Measurements from ENCODE around the gene OSBPL9.

The OSBPL9 gene, protein sequence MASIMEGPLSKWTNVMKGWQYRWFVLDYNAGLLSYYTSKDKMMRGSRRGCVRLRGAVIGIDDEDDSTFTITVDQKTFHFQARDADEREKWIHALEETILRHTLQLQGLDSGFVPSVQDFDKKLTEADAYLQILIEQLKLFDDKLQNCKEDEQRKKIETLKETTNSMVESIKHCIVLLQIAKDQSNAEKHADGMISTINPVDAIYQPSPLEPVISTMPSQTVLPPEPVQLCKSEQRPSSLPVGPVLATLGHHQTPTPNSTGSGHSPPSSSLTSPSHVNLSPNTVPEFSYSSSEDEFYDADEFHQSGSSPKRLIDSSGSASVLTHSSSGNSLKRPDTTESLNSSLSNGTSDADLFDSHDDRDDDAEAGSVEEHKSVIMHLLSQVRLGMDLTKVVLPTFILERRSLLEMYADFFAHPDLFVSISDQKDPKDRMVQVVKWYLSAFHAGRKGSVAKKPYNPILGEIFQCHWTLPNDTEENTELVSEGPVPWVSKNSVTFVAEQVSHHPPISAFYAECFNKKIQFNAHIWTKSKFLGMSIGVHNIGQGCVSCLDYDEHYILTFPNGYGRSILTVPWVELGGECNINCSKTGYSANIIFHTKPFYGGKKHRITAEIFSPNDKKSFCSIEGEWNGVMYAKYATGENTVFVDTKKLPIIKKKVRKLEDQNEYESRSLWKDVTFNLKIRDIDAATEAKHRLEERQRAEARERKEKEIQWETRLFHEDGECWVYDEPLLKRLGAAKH

DNA sequence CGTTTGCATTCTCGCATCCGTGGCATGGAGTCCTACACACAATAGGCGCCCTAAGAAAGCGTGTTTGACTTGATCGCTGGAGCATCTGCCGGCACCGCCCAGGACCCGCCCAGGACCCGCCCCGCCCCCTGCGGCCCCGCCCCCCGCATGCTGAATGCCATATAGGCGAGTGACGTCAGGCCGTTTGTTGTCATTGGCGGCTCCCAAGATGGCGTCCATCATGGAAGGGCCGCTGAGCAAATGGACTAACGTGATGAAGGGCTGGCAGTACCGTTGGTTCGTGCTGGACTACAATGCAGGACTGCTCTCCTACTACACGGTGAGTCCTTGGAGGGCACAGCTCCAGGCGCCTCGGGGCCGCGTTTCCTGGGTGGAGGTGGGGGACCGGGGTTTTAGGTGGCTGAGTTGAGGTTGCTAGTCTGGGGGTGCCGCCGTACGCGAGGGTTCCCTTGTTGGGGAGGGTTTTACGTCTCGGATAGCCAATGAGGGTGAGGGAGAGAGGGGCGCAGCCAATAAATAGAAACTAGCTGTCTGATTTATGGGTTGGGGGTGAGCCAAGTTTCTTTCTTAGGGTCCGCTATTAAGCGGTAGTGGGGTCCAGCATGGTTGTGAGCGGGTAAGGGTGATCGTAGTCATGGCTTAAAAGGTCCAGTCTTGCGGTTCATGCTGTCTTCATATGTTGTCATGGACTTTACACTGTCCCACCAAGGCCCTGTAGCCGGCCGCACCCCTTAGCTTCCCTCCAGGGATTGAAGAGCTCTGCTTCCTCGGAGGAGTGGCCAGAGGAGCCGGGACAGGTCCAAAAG is at the start of gene OSBPL9:
Gene OSBPL9, plus strand, starts transcription at position 190 of the 806 bp plus-strand sequence. Its CDS starts 19 bp downstream, at position 209.
- DNase-seq (ENCODE audit: low spot score): peak; percentile 96

DNA sequence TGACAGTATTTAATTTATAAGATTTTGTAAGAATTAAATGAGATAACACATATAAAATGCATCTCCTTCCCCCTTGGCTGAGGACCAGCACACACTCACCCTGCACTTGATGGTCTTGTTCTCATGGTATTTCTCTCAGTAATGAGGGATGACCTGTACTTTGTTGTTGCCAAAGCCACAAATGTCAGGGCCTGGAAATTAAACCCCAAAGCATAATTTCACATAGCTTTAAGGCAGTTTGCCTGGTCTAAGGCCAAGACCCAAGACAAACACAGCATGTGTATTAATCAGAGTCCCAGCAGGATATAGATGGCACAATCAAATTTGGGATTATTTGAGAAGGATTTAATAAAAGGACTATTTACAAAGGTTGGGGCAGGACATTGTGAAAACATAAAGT is 49.2 kb upstream of the OSBPL9 start:
- DNase-seq (ENCODE audit: low spot score): peak; percentile 75

DNA sequence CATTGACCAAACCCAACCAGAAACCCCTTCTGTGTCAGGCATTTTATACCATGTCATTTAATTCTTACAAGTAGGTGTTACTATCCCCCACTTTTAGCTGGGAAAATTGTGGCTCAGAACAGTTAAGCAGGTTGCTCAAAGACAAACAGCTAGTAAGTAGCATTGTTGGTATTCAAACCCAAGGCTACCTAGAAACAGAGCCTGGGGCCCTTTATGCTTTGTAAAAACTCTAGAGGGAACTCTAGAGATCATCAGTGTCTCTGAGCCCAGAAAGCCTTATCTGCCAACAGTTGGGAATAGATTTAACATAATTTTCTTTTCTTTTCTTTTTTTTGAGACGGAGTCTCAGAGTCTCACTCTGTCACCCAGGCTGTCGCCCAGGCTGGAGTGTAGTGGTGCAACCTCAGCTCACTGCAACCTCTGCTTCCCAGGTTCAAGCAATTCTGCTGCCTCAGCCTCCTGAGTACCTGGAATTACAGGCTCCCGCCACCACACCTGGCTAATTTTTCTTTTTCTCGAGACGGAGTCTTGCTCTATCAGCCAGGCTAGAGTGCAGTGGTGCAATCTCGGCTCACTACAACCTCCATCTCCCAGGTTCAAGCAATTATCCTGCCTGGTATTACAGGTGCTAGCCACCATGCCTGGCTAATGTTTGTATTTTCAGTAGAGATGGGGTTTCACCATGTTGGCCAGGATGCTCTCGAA is 48.5 kb upstream of the OSBPL9 start:
- DNase-seq (ENCODE audit: low spot score): no peak

DNA sequence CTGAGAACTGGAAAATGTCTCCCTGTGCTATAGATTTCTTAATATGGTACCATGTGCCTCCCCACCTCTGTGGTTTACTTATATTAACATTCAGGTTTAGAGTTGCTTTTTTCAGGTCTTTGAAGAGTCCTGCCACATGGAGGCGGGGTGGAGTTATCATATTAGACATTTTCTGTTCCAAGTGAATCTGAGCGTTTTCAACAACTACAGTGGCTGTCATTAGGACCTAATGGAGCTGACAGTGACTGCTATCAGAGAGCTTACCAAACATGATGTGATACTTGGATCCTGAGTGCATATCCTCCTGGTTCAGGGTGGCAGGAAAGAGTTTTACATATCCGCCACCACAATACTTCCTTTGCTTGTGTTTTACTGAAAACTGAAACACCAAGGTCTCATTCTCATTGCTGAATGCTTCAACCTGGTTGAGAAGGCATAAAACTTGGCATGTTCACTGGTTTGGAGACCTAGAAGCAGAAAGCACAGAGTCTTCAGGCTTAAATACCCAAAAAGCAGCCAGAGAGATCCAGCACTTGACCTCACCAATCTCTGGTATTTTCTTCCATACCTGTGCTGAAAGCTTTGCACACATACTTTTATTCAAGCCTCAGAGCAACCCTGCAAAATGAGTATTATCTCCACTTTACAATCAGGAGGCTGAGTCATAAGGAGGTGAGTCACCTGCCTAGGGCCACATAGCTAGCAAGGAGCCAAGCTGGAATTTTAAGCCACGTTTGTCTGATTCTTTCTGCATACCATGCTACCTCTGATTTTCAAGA is 47.4 kb upstream of the OSBPL9 start:
- DNase-seq (ENCODE audit: low spot score): peak; percentile 48

DNA sequence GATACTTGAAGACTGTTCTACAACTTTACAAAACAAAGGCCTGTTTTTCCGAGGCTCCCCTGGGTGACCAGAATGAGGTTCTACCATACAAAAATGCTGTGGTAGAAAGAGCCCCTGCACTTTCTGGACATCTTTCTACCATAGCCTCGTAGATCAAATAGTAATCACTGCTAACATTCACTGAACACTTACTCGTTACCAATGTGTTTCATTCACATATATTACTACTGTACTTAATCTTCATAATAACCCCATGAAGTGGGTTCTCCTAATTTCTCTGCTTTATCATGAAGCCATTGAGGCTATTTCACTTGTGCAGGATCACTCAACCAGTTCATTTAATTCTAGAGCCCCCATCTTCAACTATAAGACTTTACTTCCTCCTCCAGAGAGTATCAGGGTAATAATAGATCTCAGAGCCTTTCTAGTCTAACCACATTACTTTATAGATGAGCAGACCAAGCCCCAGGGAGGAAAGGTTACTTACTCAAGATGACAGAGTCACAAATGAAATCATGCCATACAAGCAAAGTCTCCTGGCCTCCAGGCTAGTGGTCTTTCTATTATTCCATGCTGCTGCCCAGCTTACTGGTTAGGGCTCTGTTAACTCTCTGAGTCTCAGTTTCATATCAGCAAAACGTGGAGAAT is 46.7 kb upstream of the OSBPL9 start:
- DNase-seq (ENCODE audit: low spot score): no peak

DNA sequence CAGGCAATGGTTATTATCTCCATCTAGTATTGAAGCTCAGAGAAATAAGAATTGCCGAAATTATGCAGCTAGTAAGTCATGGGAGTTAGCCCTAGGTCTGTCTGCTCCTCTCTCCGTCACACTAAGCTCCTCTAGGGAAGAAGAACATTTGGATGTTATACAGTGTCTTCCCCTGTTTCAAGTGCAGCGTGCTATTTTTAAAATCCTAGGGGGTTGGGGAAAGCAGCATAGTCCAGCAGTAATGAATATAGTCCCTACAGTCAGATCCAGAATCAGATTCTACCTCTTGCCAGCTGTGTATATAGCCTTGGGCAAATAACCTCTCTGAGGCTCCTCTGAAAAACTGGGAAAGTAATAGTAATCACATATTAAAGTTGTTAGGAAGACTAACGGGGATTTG is 44.5 kb upstream of the OSBPL9 start:
- no peak for DNase-seq (ENCODE audit: low spot score)

DNA sequence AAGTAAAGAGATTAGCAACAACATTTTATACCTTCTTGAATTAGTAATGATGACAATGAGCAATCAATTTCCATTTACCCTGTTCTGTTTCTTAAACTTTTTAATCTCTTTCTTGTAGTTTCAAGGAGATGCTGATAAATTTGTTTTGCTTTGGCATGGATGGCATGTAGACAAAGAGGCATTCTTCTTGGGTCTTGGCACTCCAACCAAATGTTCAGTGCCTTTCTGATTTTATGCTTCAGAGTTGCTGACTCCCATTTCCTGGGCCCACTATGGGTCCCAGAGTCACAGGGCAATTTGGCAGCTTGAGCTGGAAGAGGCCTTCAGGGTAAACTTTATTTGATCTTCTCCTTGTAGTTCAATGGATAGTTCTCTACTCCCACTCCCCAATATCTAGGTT is 42.1 kb upstream of the OSBPL9 start:
- no peak for DNase-seq (ENCODE audit: low spot score)

DNA sequence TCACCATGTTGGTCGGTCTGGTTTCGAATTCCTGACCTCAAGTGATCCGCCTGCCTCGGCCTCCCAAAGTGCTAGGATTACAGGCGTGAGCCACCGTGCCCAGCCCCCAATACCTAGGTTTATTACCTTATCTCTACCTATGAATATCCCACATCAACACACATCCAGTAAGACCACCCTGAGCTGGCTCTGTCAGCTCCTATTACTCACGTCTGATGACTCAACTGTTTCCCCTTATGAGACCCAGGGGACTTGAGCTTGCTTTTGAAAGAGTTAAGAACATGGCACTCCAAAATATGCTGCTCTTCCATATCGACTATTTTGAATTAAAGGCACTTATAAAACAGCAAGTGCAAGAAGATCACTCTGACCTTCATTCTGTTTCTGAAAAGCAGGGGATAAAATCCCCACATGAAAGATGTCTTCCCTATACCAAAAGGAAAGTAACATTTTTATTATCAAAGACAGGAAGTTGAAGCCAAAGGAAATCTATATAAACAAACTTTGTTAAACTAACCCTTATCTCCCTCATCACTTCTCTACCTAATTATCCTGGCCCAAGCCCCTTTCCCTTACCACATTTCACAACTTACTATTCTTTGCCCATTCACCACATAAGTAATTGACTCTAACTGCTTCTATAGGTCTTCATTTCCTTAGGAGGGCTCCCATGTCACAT is 41.3 kb upstream of the OSBPL9 start:
- no peak for DNase-seq (ENCODE audit: low spot score)

DNA sequence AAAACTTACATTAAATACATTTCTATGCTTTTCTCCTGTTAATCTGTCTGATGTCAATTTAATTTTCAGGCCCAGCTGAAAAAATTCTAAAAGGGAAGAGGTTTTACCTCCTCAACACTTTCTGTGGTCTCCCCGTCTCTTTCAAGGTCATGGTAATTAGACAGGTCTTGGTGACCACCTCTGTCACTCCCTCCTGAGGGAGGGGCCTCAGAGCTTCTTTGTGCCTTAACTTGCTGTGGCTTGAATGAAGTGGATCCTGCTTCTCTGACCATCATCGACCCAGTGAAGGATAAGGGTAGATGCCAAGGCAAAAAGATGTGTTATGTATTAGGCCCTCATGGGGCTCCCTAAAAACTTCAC is 40.8 kb upstream of the OSBPL9 start:
- no peak for DNase-seq (ENCODE audit: low spot score)

DNA sequence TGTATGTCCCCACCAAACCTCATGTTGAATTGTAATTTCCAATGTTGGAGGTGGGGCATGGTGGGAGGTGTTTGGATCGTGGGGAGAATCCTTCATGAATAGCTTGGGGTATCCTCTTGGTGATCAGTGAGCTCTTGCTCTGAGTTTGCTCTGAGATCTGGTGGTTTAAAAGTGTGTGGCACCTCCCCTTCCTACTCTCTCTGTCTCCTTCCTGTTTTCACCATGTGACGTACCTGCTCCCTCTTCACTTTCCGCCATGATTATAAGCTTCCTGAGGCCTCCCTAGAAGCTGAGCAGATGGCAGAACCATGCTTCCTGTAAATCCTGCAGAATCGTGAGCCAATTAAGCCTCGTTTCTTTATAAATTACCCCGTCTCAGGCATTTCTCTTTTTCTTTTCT is 40.0 kb upstream of the OSBPL9 start:
- DNase-seq (ENCODE audit: low spot score): no peak

DNA sequence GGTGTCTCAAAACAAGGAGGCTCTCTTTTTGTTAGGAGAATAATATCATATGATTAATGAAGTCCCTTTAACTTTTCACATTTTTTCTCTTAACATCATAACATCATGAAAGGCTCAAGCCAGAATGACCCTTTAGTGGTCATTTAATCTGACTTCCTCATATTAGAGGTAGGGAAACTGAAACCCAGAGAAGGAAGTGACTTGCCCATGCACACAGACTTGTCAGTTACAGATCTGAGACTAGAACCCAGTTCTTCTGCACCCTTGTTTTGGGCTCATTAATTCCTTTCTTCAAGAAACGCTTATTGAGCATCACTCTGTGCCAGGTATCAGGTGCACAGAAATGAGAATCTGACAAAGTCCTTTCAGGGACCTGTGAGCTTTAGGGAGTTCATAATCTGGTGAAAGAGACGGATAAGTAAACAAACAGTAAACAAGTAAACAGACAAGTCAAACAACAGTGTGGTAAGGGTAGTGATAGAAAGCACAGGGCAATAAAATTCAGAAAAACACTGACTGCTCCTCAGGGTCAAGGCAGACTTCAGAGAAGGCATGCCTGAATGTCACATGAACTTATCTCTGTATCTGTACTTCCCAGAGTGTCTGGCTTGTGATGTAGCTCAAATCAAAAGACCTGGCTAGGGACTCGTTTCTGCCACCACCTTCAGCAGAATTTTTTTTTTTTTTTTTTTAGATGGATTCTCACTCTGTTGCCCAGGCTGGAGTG is 38.3 kb upstream of the OSBPL9 start:
- DNase-seq (ENCODE audit: low spot score): no peak

DNA sequence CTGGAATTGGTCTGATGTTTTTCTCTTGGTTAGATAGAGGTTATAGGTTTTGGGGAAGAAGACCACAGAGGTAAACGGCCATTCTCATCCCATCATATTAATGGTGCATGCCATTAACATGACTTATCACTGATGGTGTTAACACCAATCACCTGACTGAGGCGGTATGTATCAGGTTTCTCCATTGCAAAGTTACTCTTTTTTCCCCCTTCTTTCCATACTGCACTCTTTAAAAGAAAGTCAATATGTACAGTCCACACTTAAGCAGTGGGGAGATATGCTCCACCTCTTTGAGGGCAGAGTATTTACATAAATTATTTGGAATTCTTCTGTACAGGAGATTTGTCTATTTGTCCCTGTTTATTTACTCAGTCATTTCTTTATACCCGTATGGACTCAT is 35.7 kb upstream of the OSBPL9 start:
- DNase-seq (ENCODE audit: low spot score): no peak

DNA sequence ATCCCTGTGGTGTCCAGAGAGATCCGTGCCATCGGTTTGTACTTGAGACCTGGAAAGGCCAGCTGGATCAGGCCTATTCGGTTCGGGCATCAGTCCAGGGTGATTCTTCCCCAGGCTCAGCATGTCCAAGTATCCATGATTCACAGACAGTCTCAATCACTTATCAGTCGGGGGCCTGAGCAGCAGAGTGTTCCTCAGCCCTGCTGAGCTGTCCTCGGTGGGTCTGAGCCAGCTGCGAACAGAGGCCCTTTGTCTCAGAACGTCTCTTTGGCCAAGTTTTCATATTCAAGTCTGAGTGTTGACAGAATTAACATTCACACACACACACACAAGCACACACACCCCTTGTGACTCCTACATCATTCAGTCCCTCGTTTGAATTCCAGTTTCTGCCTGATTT is 33.4 kb upstream of the OSBPL9 start:
- peak; percentile 80 for DNase-seq (ENCODE audit: low spot score)

DNA sequence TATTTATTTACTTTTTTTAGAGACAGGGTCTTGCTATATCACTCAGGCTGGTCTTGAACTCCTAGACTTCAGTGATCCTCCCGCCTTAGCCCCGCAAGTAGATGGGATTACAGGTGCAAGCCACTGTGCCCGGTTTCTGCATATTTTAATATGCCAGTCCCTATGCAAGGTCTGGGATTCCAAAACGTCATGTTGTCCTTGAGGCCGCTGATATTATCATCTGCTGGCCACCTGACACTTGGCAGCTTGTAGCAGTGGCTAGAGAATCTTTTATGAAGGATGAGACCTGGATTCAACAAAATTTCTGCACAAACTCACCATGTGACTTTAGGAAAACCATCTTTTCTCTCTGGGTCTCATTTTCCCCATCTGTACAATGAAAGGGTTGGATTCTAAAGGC is 32.9 kb upstream of the OSBPL9 start:
- no peak for DNase-seq (ENCODE audit: low spot score)

DNA sequence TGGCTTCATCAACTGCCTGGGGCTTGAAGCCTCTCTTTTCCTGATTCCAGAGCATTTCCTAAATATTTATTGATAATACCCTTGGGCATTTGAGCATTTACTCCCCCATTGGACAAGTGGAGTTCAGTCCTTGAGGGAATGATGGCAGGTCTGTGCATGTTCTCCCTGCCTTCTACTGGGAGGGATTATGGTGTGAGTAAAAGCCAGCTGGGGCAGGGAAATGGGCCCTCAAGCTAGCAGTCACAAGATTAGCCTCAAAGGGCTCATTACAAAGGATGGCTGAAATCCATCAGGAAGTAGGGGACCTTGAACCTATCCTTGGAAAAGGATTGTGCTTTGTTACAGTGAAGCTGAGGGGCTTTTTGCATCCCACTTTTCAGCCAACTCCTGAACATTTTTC is 24.2 kb upstream of the OSBPL9 start:
- no peak for DNase-seq (ENCODE audit: low spot score)

DNA sequence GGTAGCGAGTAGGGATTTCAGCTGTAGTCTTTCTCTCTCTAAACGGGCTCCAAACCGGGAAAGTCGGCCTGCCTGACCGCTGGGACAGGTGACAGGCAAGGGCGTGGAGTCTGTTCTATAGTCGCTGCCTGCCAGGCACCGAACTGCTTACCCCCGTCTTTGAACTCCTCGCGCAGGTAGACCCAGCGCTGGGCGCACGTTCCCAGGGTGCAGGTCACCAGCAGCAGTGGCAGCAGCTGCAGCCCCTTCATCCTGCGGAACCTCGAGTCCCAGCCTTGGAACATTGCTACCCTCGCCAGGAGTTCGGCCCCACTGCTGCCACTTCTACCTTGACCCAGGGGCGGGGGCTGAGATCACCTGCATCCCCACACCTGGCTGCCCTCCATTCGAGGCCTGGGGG is 22.2 kb upstream of the OSBPL9 start:
- no peak for DNase-seq (ENCODE audit: low spot score)

DNA sequence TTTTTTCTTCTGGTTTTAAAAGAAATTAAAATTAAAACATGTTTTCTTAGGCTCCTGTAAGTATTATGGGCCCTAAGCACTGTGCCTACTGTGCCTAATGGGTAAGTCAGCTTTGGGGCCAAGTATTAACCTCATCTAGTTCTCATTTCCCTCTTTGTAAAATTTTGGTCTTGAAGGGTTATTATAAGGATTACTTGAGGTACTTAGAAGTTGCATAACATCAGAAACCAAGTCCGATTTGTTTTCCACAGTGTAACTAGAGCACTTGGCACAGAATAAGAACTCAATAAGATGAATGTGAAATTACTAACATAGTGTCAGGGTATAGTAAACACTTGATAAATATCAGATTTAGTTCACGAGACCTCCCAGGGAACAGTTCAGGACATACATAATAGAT is 16.4 kb upstream of the OSBPL9 start:
- no peak for DNase-seq (ENCODE audit: low spot score)

DNA sequence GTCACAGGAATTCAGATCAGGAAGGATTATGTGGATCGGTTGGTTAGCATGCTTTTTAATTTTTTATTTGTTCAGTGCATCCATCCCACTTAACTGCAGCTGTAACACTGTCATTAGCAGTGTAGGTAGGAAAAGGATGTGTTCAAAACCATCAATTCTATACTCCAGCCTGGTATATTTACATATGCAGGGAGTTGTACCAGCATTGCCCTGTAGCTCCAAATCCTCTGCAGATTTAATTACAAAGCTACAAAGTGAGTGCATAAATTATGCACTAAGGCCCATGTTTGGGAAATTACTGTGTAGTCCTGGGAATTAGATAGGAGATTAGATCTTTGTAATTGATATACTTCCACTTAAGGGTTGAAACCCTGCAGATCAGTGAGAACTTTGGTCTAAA is 15.9 kb upstream of the OSBPL9 start:
- DNase-seq (ENCODE audit: low spot score): no peak

DNA sequence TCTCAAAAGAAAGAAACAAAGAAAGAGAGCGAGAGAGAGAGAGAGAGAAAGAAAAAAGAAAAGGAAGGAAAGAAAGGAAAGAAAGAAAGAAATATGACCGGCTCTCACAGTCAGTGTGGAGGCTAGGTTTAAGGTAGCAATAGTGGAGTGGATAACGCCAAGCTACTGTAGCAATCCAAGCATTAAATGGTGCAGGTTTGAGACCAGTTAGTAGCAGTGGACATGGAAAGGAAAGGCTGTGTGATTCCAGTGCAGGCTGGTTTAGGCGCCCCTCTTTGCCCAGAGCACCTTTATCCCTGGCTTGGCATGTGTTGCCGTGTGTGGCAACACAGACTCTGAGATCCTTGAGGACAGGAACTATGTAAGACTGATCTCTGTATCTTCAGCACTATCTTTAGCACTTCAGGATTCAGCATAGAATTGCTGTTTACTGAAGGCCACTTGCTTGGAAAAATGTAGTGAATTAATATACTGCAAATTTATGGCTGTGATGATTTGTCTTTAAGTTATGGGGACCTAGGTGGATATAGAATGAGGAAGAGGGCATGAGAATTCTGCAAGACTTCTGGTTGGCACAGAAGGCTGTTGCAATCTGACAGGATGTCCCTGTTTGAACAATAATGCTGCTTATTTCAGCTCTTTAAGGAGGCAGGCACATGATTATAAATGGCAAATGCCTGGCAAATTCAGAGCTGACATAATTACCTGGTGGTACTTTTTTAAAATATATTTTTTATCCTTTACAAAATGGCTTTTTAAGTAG is 10.8 kb upstream of the OSBPL9 start:
- no peak for DNase-seq (ENCODE audit: low spot score)
